C4-2B (cell line): ENCODE data around the gene CLIP2.

Source experiments
- ZFX ChIP-seq: fragments of 450-650 bp; IDR thresholded peaks from 2 replicates; pipeline ENCODE4 v1.6.1; 2017
- TF ChIP-seq, protein P1 (sequence below): fragments of 450-650 bp; conservative IDR thresholded peaks from 2 replicates; pipeline ENCODE4 v1.5.1; 2017; ENCODE audit warnings: mild to moderate bottlenecking

DNA sequence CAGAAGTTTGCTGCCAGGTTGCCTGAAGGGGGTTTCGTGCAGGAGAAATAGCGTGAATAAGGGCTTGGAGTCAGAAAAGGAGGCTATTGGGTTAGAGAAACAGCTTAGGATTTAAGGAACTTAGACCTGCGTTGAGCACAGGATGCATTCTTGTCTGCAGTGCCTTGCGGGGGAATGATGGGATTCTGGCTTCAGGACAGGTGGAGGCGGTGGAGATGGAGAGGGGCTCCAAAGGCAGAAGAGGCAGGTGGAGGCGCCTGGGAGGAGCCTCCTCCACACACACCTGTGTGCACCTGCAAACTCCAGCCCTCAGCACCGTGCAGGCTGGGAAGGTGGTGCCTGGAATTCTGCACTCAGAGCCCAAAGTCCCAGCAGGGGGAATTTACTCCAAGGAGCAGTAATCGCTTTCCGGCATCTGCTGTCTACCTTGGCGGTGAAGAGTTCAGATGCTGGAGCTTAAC lies 1.8 kb downstream of the CLIP2 start:
- TF ChIP-seq, protein P1, sequence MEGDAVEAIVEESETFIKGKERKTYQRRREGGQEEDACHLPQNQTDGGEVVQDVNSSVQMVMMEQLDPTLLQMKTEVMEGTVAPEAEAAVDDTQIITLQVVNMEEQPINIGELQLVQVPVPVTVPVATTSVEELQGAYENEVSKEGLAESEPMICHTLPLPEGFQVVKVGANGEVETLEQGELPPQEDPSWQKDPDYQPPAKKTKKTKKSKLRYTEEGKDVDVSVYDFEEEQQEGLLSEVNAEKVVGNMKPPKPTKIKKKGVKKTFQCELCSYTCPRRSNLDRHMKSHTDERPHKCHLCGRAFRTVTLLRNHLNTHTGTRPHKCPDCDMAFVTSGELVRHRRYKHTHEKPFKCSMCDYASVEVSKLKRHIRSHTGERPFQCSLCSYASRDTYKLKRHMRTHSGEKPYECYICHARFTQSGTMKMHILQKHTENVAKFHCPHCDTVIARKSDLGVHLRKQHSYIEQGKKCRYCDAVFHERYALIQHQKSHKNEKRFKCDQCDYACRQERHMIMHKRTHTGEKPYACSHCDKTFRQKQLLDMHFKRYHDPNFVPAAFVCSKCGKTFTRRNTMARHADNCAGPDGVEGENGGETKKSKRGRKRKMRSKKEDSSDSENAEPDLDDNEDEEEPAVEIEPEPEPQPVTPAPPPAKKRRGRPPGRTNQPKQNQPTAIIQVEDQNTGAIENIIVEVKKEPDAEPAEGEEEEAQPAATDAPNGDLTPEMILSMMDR: no peak
- no peak for TF ChIP-seq ZFX
